ENCODE results near the gene XPC. TPM values are rescaled to one million over a fixed set of nuclear protein-coding genes. Genes with fewer than 3 reads are reported as not detected.

XPC gene
- polyA plus RNA-seq, 1 of the 3 experiments (the other 2 are of a cell fraction), result 50.0 TPM

GRCh38 chr3:14119651-14120050 lies 58.8 kb downstream of the XPC start:
- H3K36me3 ChIP-seq (replicated peaks in 1 of 2; ENCODE audit: control insufficient read depth in 1 of 2, insufficient read depth in 2 of 2, low read length in 1 of 2), result peaks cover 19 to 37% of the 10 kb centered on the region in 2 experiments
- 94% methylated on average over 2 of the region's 2 CpGs for WGBS (ENCODE audit: low lambda C conversion rate)
- no peaks in the 10 kb centered on the region for H3K27me3 ChIP-seq (ENCODE audit: insufficient read depth)
- POLR2A ChIA-PET, result no interaction called here
- no peaks in the 10 kb centered on the region for H3K9me2 ChIP-seq
- H3K4me2 ChIP-seq, result no peak overlapping the region
- peaks cover 26% of the 10 kb centered on the region for H3K79me2 ChIP-seq (ENCODE audit: insufficient read depth)
- no peaks in the 10 kb centered on the region for H4K20me1 ChIP-seq (ENCODE audit: insufficient read depth)
- H3K4me3 ChIP-seq (ENCODE audit: low read depth in 2 of 2, low read length in 1 of 2), result no peak overlapping the region
- TF ChIP-seq MXI1 (IDR thresholded peaks at IDR 0.05; ENCODE audit: low read depth, low read length) (no peak), FOXJ3 (CRISPR knock-in tag; IDR thresholded peaks at IDR 0.05) (no peak), IRF3 (IDR thresholded peaks at IDR 0.05; ENCODE audit: low read depth, low read length) (no peak), GABPA (IDR thresholded peaks at IDR 0.05; ENCODE audit: low read depth) (no peak), ELF1 (IDR thresholded peaks at IDR 0.05) (no peak), MAX (IDR thresholded peaks at IDR 0.05; ENCODE audit: low read depth) (no peak), USF2 (IDR thresholded peaks at IDR 0.05; ENCODE audit: borderline replicate concordance, low read depth, low read length) (no peak), ZBTB33 (IDR thresholded peaks at IDR 0.05; ENCODE audit: borderline replicate concordance, low read depth) (no peak), TEAD4 (IDR thresholded peaks at IDR 0.05; ENCODE audit: borderline replicate concordance, insufficient read depth) (no peak), FOSL2 (IDR thresholded peaks at IDR 0.05; ENCODE audit: borderline replicate concordance, low read depth) (no peak), CHD2 (IDR thresholded peaks at IDR 0.05; ENCODE audit: low read length, partially characterized antibody) (no peak), RXRA (IDR thresholded peaks at IDR 0.05; ENCODE audit: borderline replicate concordance, low read depth) (no peak), EP300 (IDR thresholded peaks at IDR 0.05; ENCODE audit: borderline replicate concordance in 1 of 2, low read depth in 1 of 2, low read length in 1 of 2) (no peak), PBX3 (IDR thresholded peaks at IDR 0.05) (no peak), RAD21 (IDR thresholded peaks at IDR 0.05; ENCODE audit: low read length) (no peak), NRF1 (IDR thresholded peaks at IDR 0.05; ENCODE audit: low read depth, low read length) (no peak), FOXM1 (IDR thresholded peaks at IDR 0.05; ENCODE audit: low read depth) (no peak), MEF2A (IDR thresholded peaks at IDR 0.05; ENCODE audit: borderline replicate concordance, low read depth) (no peak), TCF12 (IDR thresholded peaks at IDR 0.05) (no peak), SMC3 (IDR thresholded peaks at IDR 0.05; ENCODE audit: low read depth, low read length) (no peak)
- no peaks in the 10 kb centered on the region for H3F3A ChIP-seq (replicated peaks; ENCODE audit: insufficient read depth)
- no peak overlapping the region for H3K9ac ChIP-seq
- H3K27ac ChIP-seq (ENCODE audit: low read depth in 2 of 2, low read length in 1 of 2), result no peak overlapping the region
- H3K9me3 ChIP-seq, result no peaks in the 10 kb centered on the region
- H2AFZ ChIP-seq (ENCODE audit: low read depth), result no peak overlapping the region
- CTCF ChIA-PET, result interaction anchor here (4.0 kb wide), 1 partner anchor 223 kb away, joined by 18 read pairs; no protein-coding TSS in a partner anchor
- no peak for DNase-seq
- peaks cover 6 to 18% of the 10 kb centered on the region in 2 experiments; a peak in 3 of 4 replicates for H3K4me1 ChIP-seq (ENCODE audit: control insufficient read depth in 1 of 2, insufficient read depth in 2 of 2, low read depth in 1 of 2, low read length in 1 of 2)

Measured in SK-N-SH (cell line).